IPS DF 4.7 (cell line): ENCODE data around the gene PPP1R2.
"Not testable (repeated sequence)": the region's sequence is repeated elsewhere in the genome, so short reads cannot be mapped to it uniquely, and the experiment has no call there.

Experiments
- DNase-seq: peaks from one replicate; pipeline ENCODE4 v3.0.0-alpha.2; 2013; ENCODE audit warnings: low spot score; ENCODE audit errors: extremely low read depth

The PPP1R2 gene

GRCh38 chr3:195539479-195539878 is 3.6 kb downstream of the PPP1R2 start:
- DNase-seq = no peak

GRCh38 chr3:195537995-195538394 is 5.1 kb downstream of the PPP1R2 start:
- no peak for DNase-seq

GRCh38 chr3:195535293-195535692 is 7.8 kb downstream of the PPP1R2 start:
- DNase-seq = no peak

GRCh38 chr3:195532834-195533233 is 10.3 kb downstream of the PPP1R2 start:
- DNase-seq = no peak

GRCh38 chr3:195532345-195532744 is 10.8 kb downstream of the PPP1R2 start:
- no peak for DNase-seq

GRCh38 chr3:195531683-195532082 is 11.4 kb downstream of the PPP1R2 start:
- no peak for DNase-seq

- no peak for DNase-seq
These were observed 16.6 kb downstream of the PPP1R2 start for GRCh38 chr3:195526492-195526891.

GRCh38 chr3:195524171-195524896 is 18.8 kb downstream of the PPP1R2 start:
- DNase-seq = no peak

GRCh38 chr3:195522254-195523023 is 20.7 kb downstream of the PPP1R2 start:
- DNase-seq = no peak

GRCh38 chr3:195517030-195517429 is 26.1 kb downstream of the PPP1R2 start:
- no peak for DNase-seq

GRCh38 chr3:195514610-195515235 is 28.4 kb downstream of the PPP1R2 start:
- DNase-seq = not testable (repeated sequence)

- DNase-seq = no peak
These were observed 30.3 kb downstream of the PPP1R2 start for GRCh38 chr3:195512798-195513345.

- no peak for DNase-seq
These were observed 32.0 kb downstream of the PPP1R2 start for GRCh38 chr3:195511136-195511535.

GRCh38 chr3:195508185-195508584 is 34.9 kb downstream of the PPP1R2 start:
- no peak for DNase-seq

GRCh38 chr3:195475614-195476013 is 67.5 kb downstream of the PPP1R2 start:
- DNase-seq = no peak

- DNase-seq = not testable (repeated sequence)
These were observed 68.0 kb downstream of the PPP1R2 start for GRCh38 chr3:195475116-195475515.

- DNase-seq = no peak
These were observed 74.3 kb downstream of the PPP1R2 start for GRCh38 chr3:195468841-195469240.

- no peak for DNase-seq
These were observed 74.7 kb downstream of the PPP1R2 start for GRCh38 chr3:195468391-195468776.

- DNase-seq = no peak
These were observed 75.3 kb downstream of the PPP1R2 start for GRCh38 chr3:195467641-195468390.

GRCh38 chr3:195466251-195466650 is 76.9 kb downstream of the PPP1R2 start:
- DNase-seq = no peak
